Measurements from ENCODE around the gene INHBB.

GRCh38 chr2:120319686-120320317, 26.1 kb upstream of the INHBB start:
- TF ChIP-seq CTCF (IDR thresholded peaks at IDR 0.05): no peak
- TF ChIP-seq POLR2A (IDR thresholded peaks at IDR 0.05): no peak
- no peak for TF ChIP-seq POLR2AphosphoS5 (IDR thresholded peaks at IDR 0.05)

All from stomach (tissue), 4 donors.